Measurements from ENCODE around the gene PKD1.
A peak's percentile ranks its signal among the peaks of the same experiment; 100 is the strongest.

PKD1 gene

DNA sequence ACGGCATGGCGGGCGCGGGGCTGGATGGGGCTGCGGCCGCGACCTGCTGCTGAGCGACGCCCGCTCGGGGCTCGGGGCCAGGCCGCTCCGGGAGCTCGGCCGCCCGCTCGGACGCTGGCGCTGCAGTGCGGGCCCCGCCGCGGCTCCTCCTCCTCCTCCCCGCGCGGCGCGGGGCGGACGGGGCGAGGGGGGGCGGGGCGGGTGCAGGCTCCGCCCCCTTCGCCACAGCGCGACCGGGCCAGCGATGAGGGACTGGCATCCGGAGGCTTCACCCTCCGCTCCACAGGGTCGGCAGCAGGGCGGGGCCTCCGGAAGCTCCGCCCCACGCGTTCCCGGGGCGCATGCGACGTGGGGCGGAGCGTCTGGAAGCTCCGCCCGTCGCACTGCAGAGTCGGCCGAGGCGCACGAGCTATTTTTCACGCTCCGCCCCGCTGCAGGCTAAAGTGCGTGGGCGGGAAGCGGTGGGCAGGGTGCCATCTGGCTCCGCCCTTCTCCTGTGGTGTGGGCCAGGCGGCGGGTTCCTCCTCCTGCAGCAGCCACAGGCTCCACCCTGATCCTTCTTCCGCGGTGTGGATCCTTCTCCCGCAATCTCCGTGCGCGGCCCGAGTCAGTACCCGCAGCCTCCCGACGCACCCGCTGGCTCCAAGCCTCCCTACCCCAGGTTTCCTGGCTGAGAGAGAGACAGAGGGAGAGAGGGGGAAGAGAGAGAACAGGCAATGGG, at the start of gene PKD1:
Gene PKD1, minus strand, starts transcription at position 129 of the 721 bp plus-strand sequence. CDS start 209 bp downstream, outside the sequence.
- peak; percentile 89 for DNase-seq (ENCODE audit: low read depth)

GRCh38 chr16:2184962-2185361, 49.3 kb upstream of the PKD1 start:
- no peak for DNase-seq (ENCODE audit: low read depth)

DNA sequence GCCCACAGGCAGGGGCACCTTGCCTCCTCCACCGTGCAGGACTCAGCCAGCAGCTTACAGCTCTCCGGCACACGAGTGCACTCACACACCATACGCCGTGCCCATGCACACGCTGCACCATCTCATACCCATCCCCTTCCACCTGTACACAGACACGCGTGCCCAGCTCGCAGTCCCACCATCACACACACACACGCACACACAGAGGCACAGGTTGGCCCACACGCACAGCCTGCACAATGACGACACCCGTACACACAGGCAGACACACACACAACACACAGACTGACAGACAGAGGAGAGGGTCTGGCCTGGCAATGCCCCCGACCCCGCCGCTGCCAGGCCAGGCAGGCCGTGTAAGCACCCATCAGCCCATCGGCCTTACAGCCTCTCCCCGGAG, 48.6 kb upstream of the PKD1 start:
- DNase-seq (ENCODE audit: low read depth) = no peak

GRCh38 chr16:2183671-2184070, 48.0 kb upstream of the PKD1 start:
- no peak for DNase-seq (ENCODE audit: low read depth)

DNA sequence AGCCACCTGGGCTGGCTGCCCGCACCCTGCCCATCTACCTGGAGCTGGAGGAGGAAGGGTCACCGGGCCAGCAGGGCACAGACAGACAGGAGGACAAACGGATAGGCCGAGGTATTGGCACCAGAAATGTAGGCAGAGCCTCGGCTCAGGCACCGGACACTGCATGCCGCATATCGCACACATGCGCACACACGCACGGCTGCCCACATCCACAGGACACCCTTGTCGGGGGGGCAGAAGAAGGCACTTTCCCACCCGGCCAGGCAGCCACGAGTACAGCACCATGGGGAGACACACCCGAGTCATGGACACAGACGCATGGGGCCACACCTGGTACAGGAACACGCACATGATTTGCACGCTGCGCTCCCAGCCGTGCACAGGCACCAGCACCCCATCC, 46.3 kb upstream of the PKD1 start:
- DNase-seq (ENCODE audit: low read depth) = no peak

DNA sequence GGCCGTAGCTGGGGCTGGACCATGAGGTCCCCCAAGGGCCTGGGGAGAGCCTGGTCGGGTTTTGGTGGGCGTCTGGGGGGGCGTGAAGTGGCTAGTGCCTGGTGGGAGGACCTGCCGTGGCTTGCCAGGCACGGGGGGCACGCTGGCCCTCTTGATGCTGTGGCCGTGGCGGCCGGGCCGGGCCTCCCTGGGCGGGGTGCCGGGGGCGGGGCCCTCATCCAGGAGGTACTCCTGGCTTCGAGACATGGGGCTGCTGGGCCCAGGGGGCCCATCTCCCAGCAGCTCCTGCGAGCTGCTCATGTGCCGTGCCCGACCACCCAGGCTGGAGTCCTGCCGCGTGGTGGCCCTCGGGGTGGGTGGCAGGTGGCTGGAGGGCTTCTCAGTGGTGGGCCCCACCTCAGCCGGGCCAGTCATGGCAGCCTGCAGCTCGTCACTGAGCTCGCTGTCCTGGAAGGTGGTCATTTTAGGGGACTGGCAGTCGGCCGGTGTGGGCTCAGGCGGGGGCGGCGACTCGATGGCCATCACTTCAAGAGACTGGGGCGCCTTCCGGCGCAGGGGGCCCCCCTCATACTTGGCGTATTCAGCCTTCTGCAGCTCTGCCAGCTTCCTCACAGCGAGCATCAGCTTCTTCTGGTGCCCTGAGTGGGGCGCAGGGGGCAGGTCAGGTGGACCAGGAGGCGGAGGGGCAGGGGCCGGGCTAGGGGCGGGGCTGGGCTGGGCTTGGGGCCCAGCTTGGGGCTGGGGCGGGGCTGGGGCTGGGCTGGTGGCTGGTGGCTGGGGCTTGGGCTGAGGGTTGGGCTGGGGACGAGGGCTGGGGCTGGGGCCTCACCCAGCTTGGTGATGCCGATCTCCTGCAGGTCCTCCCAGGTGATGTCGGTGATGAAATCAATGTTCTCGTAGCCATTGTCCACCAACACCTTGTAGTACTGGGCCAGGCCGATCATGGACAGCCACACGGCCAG, 45.5 kb upstream of the PKD1 start:
- DNase-seq (ENCODE audit: low read depth) = no peak

DNA sequence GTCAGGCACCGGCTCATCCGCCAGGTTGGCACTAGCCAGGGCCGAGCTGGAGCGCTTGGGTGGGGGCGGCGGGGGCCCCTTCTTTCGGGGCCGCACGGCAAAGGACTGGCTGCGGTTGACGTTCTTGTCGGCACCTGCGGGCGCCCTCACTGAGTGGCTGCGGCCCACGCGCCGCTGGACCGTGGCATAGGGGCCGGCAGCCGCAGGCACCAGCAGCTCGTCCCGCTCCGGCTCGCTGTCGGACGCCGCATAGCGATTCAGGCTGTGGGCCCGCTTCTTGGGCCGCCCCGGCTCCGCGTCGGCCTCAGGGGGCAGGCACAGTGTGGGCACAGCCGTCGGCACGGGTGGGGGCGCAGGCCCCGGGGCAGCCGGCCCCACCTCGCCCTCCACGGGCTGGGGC, 44.8 kb upstream of the PKD1 start:
- DNase-seq (ENCODE audit: low read depth) = no peak

DNA sequence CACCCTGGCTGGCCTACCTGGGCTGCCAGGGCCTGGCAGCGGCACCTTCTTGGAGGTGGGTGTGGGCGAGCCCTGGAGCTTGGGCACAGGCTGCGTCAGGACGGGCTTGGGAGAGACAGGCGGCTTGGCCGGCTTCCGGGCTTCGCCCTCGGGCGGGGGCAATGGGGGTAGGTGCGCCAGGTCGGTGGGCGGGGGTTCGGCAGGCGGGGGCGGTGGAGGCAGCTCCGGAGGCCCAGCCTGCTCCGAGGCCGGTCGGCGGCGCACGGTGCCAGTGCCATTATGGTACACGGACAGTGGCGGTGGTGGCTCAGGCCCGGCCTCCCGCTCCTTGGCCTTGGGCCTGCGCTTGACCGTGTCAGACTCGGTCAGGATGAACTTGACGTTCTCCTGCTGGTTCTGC, 43.9 kb upstream of the PKD1 start:
- DNase-seq (ENCODE audit: low read depth) = no peak

GRCh38 chr16:2179107-2179501, 43.4 kb upstream of the PKD1 start:
- DNase-seq (ENCODE audit: low read depth) = no peak

GRCh38 chr16:2178321-2179106, 42.8 kb upstream of the PKD1 start:
- no peak for DNase-seq (ENCODE audit: low read depth)

GRCh38 chr16:2177561-2177960, 41.9 kb upstream of the PKD1 start:
- no peak for DNase-seq (ENCODE audit: low read depth)

GRCh38 chr16:2177101-2177500, 41.4 kb upstream of the PKD1 start:
- no peak for DNase-seq (ENCODE audit: low read depth)

GRCh38 chr16:2176047-2176446, 40.3 kb upstream of the PKD1 start:
- no peak for DNase-seq (ENCODE audit: low read depth)

DNA sequence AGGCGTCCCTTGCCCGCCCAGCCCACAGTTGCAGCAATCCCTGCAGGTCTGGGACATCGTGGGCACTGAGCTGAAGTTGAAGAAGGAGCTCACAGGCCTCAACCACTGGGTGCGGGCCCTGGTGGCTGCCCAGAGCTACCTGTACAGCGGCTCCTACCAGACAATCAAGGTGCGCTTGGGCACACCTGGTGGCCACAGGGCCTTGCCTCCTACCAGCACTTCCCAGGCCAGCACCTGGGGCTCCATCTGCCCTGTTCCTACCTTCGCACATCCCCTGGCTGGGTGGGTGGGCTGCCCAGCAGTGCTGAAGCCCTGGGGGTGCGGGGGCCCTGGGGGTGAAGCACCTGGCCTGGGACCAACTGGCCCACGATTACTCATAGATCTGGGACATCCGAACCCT, 39.8 kb upstream of the PKD1 start:
- no peak for DNase-seq (ENCODE audit: low read depth)

- no peak for DNase-seq (ENCODE audit: low read depth)
Measured at GRCh38 chr16:2174396-2175131, 38.9 kb upstream of the PKD1 start.

DNA sequence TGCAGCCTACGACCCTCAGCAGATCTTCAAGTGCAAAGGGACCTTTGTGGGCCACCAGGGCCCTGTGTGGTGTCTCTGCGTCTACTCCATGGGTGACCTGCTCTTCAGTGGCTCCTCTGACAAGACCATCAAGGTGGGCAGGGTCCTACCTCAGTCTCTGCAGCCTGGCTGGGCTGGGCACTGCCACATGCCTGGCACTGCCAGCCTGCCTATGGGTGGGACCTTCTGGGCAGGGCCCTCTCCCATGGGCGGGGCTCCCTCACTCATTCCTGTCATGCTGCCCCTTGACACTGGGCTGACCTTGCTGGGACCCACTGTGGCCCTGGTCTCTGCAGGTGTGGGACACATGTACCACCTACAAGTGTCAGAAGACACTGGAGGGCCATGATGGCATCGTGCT, 38.2 kb upstream of the PKD1 start:
- no peak for DNase-seq (ENCODE audit: low read depth)

GRCh38 chr16:2173366-2173765, 37.7 kb upstream of the PKD1 start:
- no peak for DNase-seq (ENCODE audit: low read depth)

GRCh38 chr16:2172688-2173335, 37.1 kb upstream of the PKD1 start:
- no peak for DNase-seq (ENCODE audit: low read depth)

DNA sequence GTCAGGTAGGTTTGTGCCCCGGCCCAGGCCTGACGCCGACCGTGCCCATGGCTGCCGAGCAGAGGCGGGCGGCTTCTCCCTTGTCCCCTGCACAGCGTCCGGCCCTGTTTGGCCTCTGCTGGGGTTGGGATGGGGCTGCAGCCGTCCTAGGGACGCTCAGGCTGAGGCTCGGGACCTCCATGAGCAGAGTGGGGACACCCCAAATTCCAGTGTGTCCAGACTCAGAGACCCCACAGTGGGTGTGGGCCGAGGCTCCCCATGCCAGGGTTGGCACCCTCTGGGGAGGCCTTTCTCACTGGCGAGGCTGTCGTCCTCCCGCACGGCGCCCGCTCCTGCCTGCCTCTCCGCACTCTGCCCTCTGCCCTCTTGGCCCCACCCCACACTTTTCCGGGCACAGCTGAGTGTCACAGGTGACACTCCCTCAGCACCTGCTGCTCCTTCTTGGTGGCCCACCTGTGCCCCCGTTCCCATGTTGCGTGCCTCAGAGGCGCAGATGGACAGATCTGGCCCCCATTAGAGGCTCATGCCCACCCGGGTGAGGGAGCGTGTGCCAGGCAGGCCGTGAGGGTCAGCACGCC, 36.0 kb upstream of the PKD1 start:
- DNase-seq (ENCODE audit: low read depth) = no peak

GRCh38 chr16:2170587-2171435, 35.1 kb upstream of the PKD1 start:
- no peak for DNase-seq (ENCODE audit: low read depth)
